Measurements from ENCODE around the gene CENPO.
"Not testable (repeated sequence)": the region's sequence is repeated elsewhere in the genome, so short reads cannot be mapped to it uniquely, and the experiment has no call there.

CENPO gene

GRCh38 chr2:24824966-24825882, 32.0 kb downstream of the CENPO start:
- DNase-seq, result peak; percentile 72

DNA sequence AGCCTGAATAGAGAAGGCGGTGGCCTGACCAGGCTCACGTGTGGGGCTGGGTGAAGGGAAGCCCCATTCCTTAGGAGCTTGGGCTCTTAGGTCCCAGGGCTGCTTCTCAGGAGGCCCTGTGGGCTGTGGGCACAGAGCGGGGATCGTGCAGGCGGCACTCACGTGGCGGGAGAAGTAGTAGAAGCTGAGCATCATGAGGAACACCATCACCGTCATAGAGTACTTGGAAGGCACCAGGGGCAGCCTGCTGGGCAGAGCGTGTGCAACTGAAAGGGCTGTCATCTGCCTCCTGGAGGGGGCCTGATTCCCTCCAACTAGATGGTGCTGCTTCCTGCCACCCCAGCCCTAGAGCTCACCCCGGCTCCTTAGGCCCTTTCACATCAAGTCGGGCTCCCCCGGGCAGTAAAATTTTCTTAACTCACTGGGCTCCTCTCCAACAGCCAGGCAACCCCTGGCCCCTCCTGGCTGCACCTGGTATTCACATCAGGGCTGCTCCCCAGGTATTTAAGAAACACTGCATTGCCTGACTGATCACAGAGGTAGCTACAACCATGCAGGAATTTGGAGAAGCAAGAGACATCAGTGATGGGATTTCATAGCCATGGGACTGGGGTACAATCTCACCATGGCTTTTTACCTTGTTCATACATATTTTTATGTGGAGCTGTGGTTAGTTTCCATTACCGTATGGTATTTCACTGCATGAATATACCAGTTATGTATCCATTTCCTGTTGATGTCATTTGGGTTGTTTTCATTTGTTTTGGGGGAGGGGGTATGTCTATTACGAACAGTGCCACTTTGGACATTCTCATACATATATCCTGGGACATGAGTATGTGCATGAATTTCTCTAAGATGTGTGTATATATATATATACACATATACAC, 32.9 kb downstream of the CENPO start:
- DNase-seq, result peak; percentile 50

DNA sequence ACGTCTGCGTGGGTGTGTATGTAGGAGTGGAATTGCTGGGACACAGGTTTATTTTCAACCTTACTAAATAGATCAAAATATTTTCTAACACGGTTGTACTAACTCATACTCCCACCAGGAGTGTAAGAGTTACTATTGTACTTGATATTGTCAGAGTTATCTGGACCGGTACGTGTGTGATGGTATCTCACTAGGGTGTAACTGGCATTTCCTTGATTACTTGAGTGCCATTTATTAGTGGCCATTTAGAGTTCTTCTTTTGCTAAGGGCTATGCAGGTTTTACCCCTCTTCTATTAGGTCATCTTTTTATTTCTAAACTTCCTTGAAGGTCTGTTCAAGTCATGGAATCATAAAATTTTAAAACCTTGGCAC, 33.5 kb downstream of the CENPO start:
- no peak for DNase-seq

- peak; percentile 76 for DNase-seq
These were observed 34.4 kb downstream of the CENPO start for GRCh38 chr2:24827321-24828237.

GRCh38 chr2:24828238-24828996, 35.2 kb downstream of the CENPO start:
- DNase-seq, result peak; percentile 48

DNA sequence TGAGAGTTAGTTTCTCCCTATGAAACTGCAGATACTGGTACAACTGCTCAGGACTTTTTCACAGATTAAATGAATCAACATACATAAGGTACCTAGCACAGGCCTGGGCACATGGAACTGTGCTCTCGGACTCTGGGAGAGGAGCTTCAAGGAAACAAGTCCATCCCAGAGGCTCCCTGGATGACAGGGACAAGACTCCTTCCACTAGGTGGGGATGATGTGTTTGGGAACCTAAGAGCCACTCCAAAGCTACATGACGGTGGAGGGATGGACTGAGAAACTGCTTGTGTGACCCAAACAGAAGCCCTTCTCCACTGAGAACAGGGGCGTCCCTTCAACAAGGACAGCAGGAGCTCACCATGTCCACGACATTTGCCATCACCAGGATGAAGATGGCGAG, 37.1 kb downstream of the CENPO start:
- DNase-seq, result no peak

GRCh38 chr2:24830786-24831185, 37.6 kb downstream of the CENPO start:
- DNase-seq, result no peak

DNA sequence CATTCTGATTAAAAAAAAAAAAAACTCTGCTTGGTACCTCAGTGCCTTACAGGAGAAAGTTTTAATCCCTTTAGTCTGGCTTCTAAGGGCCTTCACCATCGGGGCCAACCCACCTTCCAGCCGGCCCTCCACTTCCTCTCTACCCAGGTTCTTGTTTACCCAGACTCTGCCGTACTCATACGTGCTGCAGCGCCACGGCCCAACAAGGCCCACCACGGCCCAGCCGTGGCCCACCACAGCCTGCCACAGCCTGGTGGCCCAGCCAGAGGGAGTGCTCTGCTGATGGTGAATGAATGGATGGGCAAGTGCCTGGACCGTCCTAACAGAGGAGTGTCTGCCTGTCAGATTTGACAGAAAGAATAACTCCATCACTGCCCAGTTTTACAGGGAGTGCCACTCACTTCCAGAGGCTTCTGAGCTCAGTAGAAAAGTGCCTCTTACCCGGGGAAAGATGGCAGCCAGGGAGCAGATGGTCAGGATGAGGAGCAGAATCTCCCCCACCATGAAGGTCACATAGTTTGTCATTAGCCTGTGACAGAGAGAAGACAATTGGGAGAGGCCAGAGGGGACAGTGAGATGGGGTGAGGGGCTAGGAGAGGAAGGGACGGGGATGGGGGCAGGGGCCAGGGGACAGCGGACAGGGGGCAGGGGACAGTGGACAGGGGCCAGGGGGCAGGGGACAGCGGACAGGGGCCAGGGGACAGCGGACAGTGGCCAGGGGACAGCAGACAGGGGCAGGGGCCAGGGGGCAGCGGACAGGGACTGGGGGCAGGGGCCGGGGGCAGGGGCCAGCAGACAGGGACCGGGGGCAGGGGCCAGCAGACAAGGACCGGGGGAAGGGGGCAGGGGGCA, 38.2 kb downstream of the CENPO start:
- no peak for DNase-seq

DNA sequence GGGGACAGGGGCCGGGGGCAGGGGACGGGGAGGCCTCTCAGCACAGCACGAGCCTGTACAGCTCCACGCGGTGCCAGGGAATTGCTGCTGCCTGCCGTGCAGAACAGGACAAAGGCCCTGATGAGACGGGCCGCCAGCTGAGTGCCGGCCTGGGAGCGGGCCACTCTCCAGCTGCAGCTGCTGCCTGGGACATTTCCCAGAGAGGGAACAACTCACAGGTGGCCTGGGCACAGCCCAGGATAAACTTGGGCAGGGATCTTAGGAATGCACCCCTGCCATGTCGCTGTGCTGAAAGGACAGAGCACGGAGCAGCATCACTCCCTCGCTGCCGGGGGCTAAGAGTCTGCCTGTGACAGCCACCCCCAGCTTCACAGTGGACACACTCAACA, 38.8 kb downstream of the CENPO start:
- DNase-seq, result no peak

DNA sequence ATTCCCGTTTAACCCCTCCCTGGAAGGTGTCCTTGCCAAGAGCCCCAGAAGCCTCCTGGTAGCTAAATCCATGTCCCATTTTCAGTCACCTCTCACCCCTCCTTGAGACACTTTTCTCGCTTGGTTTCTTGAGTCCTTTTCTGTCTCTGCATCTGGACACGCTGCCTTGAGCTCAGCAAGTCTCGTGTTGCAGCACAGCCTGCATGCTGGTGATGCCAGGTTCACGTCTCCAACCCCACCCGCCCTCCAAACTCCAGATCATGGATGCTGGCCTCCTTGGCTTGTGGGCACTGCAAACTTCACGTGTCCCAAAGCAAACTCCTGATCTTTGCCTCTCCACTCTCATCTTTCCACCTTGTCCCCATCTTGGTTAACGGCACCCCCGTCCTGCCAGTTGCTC, 39.3 kb downstream of the CENPO start:
- no peak for DNase-seq

DNA sequence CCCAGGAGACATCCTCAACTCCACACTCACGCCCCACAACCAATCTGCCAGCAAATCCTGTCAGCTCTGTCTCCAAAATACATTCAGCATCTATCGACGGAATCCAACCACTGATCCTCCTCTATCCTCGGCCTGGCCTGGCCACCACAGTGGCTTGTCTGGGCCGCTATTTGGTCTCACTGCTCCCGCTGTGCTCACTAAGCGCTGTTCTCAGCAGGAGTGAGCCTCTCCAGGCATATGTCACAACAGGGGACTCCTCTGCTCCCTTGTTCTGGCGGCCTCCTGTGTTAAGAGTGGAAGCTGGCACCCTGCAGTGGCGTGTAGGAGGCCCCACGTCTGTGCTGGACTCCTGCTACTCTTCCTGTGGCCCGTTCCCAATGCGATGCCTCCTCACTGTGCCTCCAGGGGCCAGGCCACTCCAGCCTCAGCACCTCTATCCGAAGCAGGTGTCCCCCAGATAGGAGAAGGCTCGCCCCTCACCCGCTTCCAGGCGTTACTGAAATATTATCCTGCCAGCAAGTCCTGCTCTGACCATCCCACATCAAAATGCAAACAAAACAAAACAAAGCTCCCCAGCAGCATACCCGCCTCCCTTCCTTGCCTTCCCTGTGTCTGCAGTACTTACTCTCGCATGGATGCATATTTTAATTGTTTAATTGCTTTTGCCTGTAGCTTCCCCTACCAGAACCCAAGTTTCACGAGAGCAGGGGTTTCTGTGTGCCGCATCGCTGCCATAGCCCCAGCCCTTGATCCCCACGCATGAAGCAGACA, 39.9 kb downstream of the CENPO start:
- no peak for DNase-seq

DNA sequence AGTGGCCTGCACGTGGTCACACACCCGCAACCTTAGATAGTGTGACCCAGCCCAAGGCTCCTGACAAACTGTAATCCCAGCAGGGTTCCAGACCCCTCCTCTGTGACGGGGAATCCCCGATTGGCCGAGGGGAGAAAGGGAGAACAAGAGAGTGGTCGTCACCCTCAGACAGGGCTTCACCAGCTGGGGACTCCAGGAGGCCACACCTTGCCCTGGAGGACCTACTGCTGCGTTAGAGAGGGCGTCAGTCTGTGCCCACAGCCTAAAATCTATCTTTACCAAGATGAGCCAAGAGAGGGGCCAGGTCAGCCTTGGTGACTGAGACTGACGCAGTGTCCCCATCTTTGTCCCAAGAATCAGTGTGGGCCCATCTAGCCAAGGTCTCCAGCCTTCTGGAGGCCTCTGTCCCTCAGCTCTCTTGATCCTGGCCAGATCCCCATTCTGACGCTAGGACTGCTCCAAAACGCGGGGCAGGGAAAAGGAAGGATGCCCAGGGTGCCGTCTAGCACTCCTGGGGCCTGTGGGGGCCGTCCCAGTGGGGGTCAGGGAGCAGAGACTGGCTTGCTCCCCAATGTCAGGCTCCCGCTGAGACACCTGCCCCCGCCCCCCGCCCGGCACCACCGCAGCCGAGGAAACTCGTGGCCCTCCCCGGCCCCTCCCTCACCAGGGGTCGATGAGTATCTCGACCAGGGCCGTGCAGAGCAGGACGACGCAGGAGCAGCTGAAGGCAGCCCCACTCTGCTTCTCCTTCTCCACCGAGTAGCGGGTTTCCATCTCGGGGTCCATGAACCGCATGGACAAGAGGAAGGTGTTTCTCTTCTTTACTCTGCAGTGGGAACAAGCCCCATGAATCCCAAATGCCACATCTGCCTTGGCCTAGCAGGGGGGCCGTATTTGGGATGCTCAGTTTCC, 40.9 kb downstream of the CENPO start:
- DNase-seq, result no peak

DNA sequence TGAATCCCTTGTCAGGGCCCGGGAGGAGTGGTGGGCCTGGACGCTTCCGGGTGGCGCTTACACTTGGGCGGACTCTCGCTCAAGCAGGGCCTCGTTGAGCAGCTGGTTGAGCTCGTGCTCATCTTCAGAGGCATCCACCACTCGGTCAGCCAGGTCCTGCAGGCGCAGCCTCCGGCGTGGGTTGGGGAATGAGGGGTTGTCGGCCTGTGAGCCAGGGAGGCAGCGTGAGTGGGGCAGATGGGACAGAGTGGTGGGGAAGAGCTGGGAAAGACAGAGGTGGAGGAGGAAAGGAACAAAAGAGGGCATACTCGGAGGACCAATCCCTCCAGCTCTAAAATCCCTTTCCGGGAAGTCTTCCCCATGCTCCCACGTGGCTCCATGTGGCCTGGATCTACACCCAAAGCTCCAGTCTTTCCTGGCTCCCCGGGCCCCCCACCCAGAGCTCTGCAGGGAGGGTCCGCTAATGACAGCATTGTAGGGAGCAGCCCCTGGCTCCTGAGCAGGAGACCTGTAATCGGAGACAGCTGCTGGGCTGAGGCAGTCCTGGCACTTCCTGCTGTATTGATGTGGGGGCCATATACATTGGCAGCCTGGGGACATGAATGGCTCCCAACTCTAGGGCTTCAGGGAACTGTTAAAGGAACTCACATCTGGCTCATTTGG, 41.6 kb downstream of the CENPO start:
- DNase-seq, result no peak

DNA sequence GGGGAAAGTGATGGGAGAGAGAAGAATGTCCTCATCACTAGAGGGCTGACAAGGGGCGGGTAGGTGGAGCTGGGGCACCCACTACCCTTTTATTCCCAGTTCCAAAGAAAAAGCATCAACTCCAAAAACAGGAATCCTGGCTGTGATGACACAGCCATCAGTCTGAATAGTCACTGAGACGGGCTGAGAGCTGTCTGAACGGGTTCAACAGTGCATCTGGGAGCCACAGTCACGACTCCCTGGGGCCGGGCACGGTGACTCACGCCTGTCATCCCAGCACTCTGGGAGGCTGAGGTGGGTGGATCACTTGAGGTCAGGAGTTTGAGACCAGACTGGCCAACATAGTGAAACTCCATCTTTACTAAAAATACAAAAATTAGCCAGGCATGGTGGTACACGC, 42.2 kb downstream of the CENPO start:
- not testable (repeated sequence) for DNase-seq

- no peak for DNase-seq
These were observed 43.0 kb downstream of the CENPO start for GRCh38 chr2:24836206-24836605.

DNA sequence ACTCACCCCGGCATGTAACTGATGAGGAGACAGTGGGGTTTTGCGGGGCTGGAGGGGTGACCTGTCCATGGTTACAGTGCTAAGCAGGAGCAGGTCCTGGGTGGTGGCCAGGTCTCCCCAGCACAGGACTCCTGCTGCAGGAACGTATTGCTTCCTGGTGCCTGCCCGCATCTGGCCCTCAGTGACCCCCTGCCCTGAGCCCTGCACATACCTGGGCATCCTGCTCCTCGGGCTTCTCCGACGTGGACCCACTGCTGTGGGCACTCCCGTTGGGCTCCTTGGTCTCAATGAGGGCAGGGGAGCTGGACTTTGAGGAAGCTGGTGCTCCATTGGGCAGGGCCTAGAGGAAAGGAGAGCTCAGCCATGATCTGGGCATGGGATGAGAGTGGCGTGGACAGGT, 43.5 kb downstream of the CENPO start:
- no peak for DNase-seq

DNA sequence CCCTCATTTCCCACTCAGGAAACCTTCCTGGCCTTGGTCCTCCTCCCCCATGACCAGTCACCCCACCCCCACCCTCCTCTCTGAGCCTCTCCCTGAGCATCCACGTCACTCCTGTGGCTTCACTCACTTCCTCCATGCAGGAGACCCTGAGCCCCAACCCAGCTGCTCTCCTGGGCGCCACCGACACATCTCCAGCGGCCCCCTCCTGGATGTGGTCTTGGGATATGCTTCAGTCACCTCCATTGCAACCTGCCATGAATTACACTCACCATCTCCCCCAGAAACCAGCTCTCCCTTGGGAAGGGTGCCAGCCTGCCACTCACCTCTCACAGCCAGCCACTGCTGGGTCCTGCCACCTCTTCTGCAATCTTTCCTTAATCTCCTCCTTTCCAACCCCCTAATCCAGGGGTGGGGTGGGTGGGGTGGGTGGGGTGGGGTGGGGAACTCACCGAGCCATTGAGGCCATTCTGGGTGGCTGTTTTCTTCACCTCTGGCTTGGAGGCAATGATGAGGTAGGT, 44.8 kb downstream of the CENPO start:
- DNase-seq, result no peak

DNA sequence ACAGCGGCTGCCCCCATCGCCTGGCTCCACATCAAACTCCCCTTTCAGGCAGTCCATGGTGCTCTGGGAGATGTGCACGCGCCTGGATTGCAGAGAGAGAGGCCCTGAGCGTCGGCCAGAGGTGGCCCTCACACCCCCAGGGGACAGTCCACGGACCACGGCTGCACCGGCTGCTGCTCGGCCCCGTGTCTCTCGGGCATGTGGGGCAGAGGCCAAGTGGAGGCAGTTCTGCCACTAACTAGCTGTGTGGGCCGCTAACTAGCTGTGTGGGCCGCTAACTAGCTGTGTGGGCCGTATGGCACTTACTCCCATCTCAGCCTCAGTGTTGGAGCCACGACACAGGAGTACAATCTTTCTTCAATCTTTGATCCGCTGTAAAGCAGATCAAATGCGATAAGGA, 45.3 kb downstream of the CENPO start:
- no peak for DNase-seq
